ENCODE results near the gene TNIP1. TPM values are rescaled to one million over a fixed set of nuclear protein-coding genes. Genes with fewer than 3 reads are reported as not detected.
A peak's percentile ranks its signal among the peaks of the same experiment; 100 is the strongest.

Gene TNIP1
- polyA plus RNA-seq, 3 donors: 63.4 to 72.3 (median 68.8) TPM

- no peak for DNase-seq (ENCODE audit: low read depth in 3 of 3, low spot score in 2 of 3)
Observed at GRCh38 chr5:151085517-151086041, 4.7 kb upstream of the TNIP1 start.

DNA sequence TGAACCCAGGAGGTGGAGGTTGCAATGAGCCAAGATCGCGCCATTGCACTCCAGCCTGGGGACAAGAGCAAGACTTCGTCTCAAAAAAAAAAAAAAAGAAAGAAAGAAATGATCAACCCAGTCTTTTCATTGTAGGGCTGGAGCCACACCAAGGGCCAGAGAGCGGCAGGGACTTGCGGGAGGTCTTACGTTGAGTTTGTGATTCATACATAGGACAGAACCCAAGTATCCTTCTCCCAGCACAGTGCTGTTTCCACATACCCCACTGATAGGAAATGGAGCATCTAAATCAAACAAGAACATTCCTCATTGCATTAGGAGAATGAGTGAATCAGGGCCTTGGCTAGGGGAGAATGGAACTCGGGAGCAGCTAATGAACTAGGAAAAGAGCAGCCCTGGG, 3.5 kb upstream of the TNIP1 start:
- DNase-seq (ENCODE audit: low read depth in 3 of 3, low spot score in 2 of 3): no peak

- no peak for DNase-seq (ENCODE audit: low read depth in 3 of 3, low spot score in 2 of 3)
Observed at GRCh38 chr5:151083081-151083676, 2.3 kb upstream of the TNIP1 start.

DNA sequence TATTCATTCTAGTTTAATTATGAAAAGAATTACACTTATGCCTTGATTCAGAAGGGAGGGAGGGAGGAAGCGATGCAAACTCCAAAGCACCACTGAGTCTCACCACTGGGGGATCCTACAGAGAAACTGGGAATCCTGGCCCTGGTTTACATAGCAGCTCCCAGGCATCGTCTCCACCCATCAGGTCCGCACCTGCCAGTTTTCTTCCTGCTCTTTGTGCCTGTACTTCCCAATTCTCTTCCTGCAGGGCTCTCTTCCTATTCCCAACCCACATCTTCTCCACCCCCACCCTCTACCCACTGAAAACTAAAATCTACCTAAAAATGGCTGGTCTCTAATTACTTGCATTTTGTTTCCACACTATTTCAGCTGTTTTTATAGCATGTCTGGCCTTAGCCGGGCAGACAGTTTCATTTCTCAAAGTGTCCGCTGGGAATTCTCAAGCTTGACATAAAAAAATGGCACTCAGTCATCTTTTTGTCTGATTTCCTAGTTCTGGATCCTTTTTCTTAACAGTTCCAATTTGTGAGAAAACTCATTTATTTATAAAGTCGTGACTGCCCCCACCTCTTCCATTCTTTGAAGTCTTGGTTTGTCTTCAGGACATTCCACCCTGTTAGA, 1.6 kb upstream of the TNIP1 start:
- no peak for DNase-seq (ENCODE audit: low read depth in 3 of 3, low spot score in 2 of 3)

- peak in 2 of 3 donors; percentile 65 to 75 for DNase-seq (ENCODE audit: low read depth in 3 of 3, low spot score in 2 of 3)
Observed at GRCh38 chr5:151081431-151082281, 822 bp upstream of the TNIP1 start.

- no peak for DNase-seq (ENCODE audit: low read depth in 3 of 3, low spot score in 2 of 3)
Observed at GRCh38 chr5:151079838-151080612, 809 bp downstream of the TNIP1 start.

DNA sequence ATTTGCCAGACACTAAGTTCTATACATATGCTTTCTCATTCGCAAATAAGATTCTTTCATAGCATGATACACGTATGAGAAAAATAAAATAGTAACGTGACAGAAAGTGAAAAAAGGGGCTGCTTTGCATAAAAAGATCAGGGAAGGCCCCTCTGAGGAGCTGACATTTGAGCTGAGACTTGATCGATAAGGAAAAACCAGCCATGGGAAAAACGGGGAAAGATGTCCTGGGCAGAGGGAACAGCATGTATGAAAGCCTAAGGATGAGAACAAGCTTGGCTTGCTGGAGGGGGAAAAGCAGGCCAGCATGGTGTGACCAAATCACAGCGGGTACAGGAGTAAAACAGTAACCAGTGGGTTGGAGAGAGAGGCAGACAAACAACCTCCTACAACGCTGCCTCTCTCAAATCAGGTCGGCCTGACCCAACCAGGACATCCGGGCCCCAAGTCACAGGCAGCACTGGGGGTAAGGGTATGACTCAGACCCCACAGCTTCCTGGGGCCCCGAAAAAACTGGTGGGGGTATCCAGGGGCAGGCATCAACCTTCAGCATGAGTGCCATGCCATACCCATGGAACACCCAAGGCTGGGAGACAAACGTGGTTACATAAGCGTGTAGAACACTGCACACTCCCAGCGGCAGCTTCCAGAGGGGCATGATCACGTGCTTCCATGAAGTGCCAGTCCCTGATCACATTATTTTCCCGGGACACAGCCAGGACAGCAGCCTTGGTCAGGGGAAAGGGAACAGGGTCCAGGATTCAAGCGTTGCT, 2.2 kb downstream of the TNIP1 start:
- DNase-seq (ENCODE audit: low read depth in 3 of 3, low spot score in 2 of 3): no peak

DNA sequence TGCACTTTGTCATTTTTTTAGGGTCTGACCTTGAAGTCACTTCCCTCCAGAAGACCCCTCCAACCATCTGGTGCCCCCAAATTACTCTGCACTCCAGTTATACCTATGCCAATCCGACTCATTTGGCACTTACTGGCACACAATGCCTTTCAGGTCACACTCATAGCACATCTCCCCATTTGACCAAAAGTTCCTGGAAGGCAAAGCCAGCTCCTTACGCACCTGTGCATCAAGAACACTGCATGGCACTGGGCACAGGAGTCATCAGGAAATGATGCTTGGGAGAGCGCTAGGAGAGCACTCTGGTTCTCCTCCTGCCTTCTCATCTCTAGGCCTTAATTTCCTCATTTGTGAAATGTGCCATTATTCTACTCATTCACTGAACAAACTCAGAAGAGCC, 2.9 kb downstream of the TNIP1 start:
- no peak for DNase-seq (ENCODE audit: low read depth in 3 of 3, low spot score in 2 of 3)

GRCh38 chr5:151077419-151077818, 3.4 kb downstream of the TNIP1 start:
- no peak for DNase-seq (ENCODE audit: low read depth in 3 of 3, low spot score in 2 of 3)

DNA sequence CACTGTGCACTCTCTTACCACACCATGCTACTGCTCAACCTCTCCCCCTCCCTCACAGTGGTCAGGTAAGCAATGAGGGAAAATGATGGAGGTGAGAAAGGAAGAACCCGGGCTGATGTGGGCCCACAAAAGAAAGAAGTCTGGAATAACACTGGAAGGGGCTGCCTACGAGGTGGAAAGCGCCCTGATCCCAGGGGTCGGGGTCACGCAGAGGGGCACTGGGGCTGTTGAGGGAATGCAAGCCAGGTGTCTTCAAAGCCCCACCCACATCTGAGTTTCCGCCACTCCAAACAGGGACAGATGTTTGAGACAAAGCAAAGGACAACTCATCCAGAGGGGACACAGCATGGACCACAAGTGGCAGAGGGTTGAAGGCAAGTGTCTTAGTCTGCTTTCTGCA, 4.2 kb downstream of the TNIP1 start:
- DNase-seq (ENCODE audit: low read depth in 3 of 3, low spot score in 2 of 3): no peak

GRCh38 chr5:151075698-151076331, 5.0 kb downstream of the TNIP1 start:
- no peak for DNase-seq (ENCODE audit: low read depth in 3 of 3, low spot score in 2 of 3)

- DNase-seq (ENCODE audit: low read depth in 3 of 3, low spot score in 2 of 3): no peak
Observed at GRCh38 chr5:151074557-151074956, 6.3 kb downstream of the TNIP1 start.

GRCh38 chr5:151073280-151073679, 7.6 kb downstream of the TNIP1 start:
- DNase-seq (ENCODE audit: low read depth in 3 of 3, low spot score in 2 of 3): no peak

GRCh38 chr5:151072630-151073025, 8.2 kb downstream of the TNIP1 start:
- no peak for DNase-seq (ENCODE audit: low read depth in 3 of 3, low spot score in 2 of 3)

DNA sequence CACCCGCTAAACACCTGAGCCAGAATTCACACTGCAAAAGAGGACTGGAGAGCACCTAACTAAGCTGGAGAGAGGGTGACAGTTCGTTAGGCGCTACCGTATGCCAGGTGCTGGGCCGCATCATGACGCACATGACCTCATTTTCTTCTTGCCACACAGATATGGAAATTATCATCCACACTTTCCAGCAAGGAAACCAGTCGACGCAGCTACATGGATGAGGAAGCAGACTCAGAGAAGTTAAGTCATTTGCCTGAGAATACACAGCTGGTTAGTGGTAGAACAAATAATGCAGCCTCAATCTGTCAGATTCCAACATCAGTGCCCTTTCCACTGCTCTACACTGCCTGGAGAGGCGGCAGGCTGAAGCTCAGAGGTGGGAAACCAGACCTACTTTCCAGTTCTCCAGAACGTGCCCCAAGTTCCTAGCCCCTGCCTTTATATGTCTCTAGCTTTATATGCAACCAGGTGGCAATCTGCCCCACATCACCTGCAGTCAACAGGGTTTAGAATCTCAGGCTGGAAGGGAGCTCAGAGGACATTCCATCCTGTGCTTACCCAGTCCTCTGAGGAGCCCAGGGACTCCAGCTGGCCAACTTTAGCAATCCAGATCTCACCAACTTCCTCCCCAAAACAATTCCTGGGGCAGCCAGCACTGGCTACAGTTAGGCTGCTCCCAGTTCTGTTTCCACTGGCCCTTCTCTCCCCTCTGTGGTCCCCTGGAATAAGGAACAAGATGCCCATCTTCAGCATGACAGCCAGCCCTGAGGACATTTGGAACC, 8.8 kb downstream of the TNIP1 start:
- no peak for DNase-seq (ENCODE audit: low read depth in 3 of 3, low spot score in 2 of 3)

DNA sequence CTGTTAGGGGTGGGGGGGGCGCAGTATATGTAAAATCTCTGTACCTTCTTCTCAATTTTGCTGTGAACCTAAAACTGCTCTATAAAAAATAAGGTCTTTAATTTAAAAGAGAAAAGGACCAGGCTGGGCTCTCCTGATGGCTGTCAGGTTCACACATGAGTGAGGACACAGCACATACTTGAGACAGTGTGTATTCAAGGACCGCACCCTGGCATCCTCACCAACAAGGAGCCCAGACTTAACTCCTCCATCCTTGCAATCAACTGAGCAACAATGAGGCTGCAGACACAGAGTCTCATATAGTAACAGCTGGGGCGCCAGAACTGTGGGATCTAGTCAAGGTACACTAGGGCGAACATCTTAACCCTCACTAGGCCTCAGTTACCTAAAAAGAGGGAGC, 9.8 kb downstream of the TNIP1 start:
- no peak for DNase-seq (ENCODE audit: low read depth in 3 of 3, low spot score in 2 of 3)

DNA sequence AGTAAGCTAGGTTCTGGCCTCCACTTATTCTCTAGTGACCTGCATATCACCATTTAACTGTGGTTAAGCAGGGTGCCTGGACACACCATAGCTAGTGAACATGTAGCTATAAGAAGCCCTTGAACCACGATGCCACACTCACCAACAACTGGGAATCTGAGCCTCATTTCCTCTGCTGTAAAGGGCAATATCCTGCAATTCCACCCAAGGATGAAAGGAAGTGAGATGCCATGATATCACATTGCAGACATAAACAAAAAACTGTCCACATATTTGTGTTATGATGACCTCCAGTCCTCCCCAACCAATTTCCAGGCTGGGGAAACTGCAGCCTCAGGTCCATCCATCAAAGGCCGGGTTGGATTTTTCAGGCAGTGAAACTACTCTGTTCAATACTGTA, 10.4 kb downstream of the TNIP1 start:
- DNase-seq (ENCODE audit: low read depth in 3 of 3, low spot score in 2 of 3): no peak

DNA sequence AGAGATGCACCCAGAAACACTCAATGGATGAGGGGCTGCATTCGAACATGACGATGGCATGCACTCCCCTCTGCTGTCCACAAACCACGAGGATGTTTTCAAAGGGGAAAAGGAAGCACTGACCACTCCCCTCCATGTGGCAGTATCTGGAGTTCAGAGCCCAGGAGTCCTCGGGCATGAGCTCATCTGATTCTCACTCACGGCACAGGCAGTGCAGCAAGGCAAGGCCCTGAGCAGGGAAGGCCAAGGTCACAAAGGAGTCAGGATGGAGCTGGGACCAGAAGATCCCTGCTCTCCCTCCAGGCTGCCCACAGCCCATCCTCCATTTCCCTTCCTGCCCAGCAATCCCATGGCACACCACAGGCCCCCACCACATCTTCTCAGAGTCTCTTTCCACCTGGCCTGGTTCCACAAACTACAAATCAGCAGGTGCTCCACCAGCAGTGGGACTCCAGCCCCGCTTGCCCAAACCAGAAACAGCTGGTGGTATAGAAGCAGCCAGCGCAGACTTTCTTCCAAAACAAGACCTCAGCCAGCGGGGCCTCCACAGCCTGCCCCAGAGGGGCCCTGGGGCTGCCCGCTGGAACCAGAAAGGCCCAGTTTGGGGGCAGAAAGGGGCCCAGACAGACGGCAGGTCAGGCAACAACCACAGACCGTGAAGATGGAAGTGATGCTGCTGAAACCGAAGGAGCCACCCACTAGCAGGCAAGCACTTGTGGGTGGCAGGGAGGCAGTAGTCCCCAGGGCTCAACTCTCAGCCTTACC, 12.2 kb downstream of the TNIP1 start:
- no peak for DNase-seq (ENCODE audit: low read depth in 3 of 3, low spot score in 2 of 3)

Measured in right renal cortex interstitium (tissue), 3 donors.